HEK293 (cell line): ENCODE results near the gene AGXT2.

Experiments used
- CTCF ChIP-seq: fragments of 450-650 bp; formaldehyde crosslinking; IDR thresholded peaks from 2 replicates; pipeline ENCODE4 v1.5.1; 2016; ENCODE audit warnings: missing biosample characterization, missing genetic modification characterization
- MYNN ChIP-seq: fragments of 450-650 bp; formaldehyde crosslinking; IDR thresholded peaks from 2 replicates; pipeline ENCODE4 v1.5.1; 2016; ENCODE audit warnings: missing biosample characterization, missing genetic modification characterization, borderline replicate concordance
- PRDM1 ChIP-seq: fragments of 450-650 bp; formaldehyde crosslinking; IDR thresholded peaks from 2 replicates; pipeline ENCODE4; 2016; ENCODE audit warnings: missing biosample characterization, missing genetic modification characterization
- PRDM2 ChIP-seq: fragments of 450-650 bp; formaldehyde crosslinking; IDR thresholded peaks from 2 replicates; pipeline ENCODE4 v1.5.1; 2016; ENCODE audit warnings: missing biosample characterization, missing genetic modification characterization, borderline replicate concordance
- SP2 ChIP-seq: fragments of 450-650 bp; formaldehyde crosslinking; IDR thresholded peaks from 2 replicates; pipeline ENCODE4 v1.5.1; 2016; ENCODE audit warnings: missing biosample characterization, missing genetic modification characterization
- ZBTB1 ChIP-seq: fragments of 450-650 bp; formaldehyde crosslinking; IDR thresholded peaks from 2 replicates; pipeline ENCODE4 v1.5.1; 2016; ENCODE audit warnings: missing biosample characterization, missing genetic modification characterization
- ZBTB26 ChIP-seq: fragments of 450-650 bp; formaldehyde crosslinking; optimal IDR thresholded peaks from 2 replicates; pipeline ENCODE3; 2016; ENCODE audit warnings: missing biosample characterization, mild to moderate bottlenecking, missing genetic modification characterization
- ZNF146 ChIP-seq: fragments of 450-650 bp; formaldehyde crosslinking; IDR thresholded peaks from 2 replicates; pipeline ENCODE4 v1.5.1; 2016; ENCODE audit warnings: missing biosample characterization, missing genetic modification characterization
- ZNF248 ChIP-seq: fragments of 450-650 bp; formaldehyde crosslinking; IDR thresholded peaks from 2 replicates; pipeline ENCODE4 v1.5.1; 2017; ENCODE audit warnings: missing biosample characterization, missing genetic modification characterization
- ZNF292 ChIP-seq: fragments of 450-650 bp; formaldehyde crosslinking; IDR thresholded peaks from 2 replicates; pipeline ENCODE4 v1.5.1; 2016; ENCODE audit warnings: low read depth, missing biosample characterization, missing genetic modification characterization, borderline replicate concordance
- ZNF426 ChIP-seq: fragments of 450-650 bp; formaldehyde crosslinking; IDR thresholded peaks from 2 replicates; pipeline ENCODE4 v1.5.1; 2017; ENCODE audit warnings: missing biosample characterization, missing genetic modification characterization, mild to moderate bottlenecking, inconsistent platforms, moderate library complexity
- ZNF660 ChIP-seq: fragments of 450-650 bp; IDR thresholded peaks from 2 replicates; pipeline ENCODE4 v1.5.1; 2018; ENCODE audit warnings: missing biosample characterization, mild to moderate bottlenecking, missing genetic modification characterization
- ZSCAN18 ChIP-seq: fragments of 450-650 bp; formaldehyde crosslinking; IDR thresholded peaks from 2 replicates; pipeline ENCODE4 v1.5.1; 2016; ENCODE audit warnings: missing biosample characterization, missing genetic modification characterization

- no peak for TF ChIP-seq CTCF
- TF ChIP-seq ZBTB1 (tag by site-specific recombination) = no peak
- TF ChIP-seq ZNF292 (tag by site-specific recombination) = no peak
- TF ChIP-seq ZNF426 (tag by site-specific recombination) = no peak
- TF ChIP-seq ZNF146 (tag by site-specific recombination) = no peak
- no peak for TF ChIP-seq ZNF660
- no peak for TF ChIP-seq SP2 (tag by site-specific recombination)
- TF ChIP-seq ZSCAN18 = no peak
- no peak for TF ChIP-seq ZNF248 (tag by site-specific recombination)
- TF ChIP-seq MYNN = no peak
- TF ChIP-seq ZBTB26 (tag by site-specific recombination) = no peak
- TF ChIP-seq PRDM1 (tag by site-specific recombination) = no peak
- TF ChIP-seq PRDM2 (tag by site-specific recombination) = no peak
These were observed 3.1 kb downstream of the AGXT2 start for GRCh38 chr5:35044649-35045048.
